Bronchial epithelial cell (primary cell): ENCODE measurements around the gene ARHGAP42. TPM values are rescaled to one million over a fixed set of nuclear protein-coding genes. Genes with fewer than 3 reads are reported as not detected.
"Not testable (repeated sequence)": the region's sequence is repeated elsewhere in the genome, so short reads cannot be mapped to it uniquely, and the experiment has no call there.

Experiments used
- DNase-seq: peaks from one replicate; pipeline ENCODE4 v3.0.0-alpha.2; 2010; ENCODE audit warnings: low read depth
- FAIRE-seq: peaks from 2 replicates; lab custom pipeline; 2011; peaks lifted over from hg19 to GRCh38; lab: Jason Lieb, UNC
- H3K27me3 ChIP-seq: 2 replicates; pipeline ENCODE4 v1.5.1; 2011; ENCODE audit warnings: low read length; ENCODE audit not compliant: control insufficient read depth, insufficient read depth
- H3K36me3 ChIP-seq: 2 replicates; pipeline ENCODE4 v1.5.1; 2011; ENCODE audit warnings: low read length; ENCODE audit not compliant: control insufficient read depth, insufficient read depth
- H3K4me3 ChIP-seq: 2 replicates; pipeline ENCODE4 v1.5.1; 2011; ENCODE audit warnings: mild to moderate bottlenecking, low read depth, low read length, control low read depth
- total RNA-seq: library from RNA; depleted of rRNA; stranded (reverse); fragments of >200 nt; gene quantifications from 2 replicates; pipeline ENCODE4 v1.2.1, GENCODE V29; 2014
- TF ChIP-seq, protein P1 (sequence below): IDR thresholded peaks from 2 replicates; pipeline ENCODE4 v1.5.1; 2011; ENCODE audit warnings: mild to moderate bottlenecking, moderate library complexity, low read length, control low read depth, inconsistent platforms; ENCODE audit not compliant: insufficient read depth, severe bottlenecking

The ARHGAP42 gene
- total RNA-seq, 1 donor from 2014 or later = 5.3 TPM

DNA sequence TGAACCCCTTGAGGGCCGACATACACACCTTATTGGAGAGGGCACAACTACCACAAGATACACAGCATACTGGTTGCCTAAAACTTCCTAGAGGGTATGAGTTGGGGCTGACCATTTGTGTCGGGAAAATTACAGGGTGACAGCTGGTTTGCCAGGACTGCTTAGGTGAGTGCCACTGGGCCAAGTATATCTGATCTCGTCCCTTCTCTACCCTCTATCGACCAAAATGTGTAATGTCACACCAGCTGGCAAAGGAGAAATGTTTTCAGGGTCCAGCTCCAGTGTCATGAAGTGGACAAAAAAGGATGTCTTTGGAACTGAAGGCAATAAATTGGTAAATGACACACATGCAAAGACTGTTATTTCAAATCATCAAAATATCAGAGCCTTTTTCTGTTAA lies 316.4 kb downstream of the ARHGAP42 start:
- no peak for DNase-seq
- Histone ChIP-seq H3K4me3 (no peak overlapping the region), H3K36me3 (no peaks in the 10 kb centered on the region), H3K27me3 (no peaks in the 10 kb centered on the region)
- TF ChIP-seq, protein P1, sequence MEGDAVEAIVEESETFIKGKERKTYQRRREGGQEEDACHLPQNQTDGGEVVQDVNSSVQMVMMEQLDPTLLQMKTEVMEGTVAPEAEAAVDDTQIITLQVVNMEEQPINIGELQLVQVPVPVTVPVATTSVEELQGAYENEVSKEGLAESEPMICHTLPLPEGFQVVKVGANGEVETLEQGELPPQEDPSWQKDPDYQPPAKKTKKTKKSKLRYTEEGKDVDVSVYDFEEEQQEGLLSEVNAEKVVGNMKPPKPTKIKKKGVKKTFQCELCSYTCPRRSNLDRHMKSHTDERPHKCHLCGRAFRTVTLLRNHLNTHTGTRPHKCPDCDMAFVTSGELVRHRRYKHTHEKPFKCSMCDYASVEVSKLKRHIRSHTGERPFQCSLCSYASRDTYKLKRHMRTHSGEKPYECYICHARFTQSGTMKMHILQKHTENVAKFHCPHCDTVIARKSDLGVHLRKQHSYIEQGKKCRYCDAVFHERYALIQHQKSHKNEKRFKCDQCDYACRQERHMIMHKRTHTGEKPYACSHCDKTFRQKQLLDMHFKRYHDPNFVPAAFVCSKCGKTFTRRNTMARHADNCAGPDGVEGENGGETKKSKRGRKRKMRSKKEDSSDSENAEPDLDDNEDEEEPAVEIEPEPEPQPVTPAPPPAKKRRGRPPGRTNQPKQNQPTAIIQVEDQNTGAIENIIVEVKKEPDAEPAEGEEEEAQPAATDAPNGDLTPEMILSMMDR = no peak
- FAIRE-seq = no peak

DNA sequence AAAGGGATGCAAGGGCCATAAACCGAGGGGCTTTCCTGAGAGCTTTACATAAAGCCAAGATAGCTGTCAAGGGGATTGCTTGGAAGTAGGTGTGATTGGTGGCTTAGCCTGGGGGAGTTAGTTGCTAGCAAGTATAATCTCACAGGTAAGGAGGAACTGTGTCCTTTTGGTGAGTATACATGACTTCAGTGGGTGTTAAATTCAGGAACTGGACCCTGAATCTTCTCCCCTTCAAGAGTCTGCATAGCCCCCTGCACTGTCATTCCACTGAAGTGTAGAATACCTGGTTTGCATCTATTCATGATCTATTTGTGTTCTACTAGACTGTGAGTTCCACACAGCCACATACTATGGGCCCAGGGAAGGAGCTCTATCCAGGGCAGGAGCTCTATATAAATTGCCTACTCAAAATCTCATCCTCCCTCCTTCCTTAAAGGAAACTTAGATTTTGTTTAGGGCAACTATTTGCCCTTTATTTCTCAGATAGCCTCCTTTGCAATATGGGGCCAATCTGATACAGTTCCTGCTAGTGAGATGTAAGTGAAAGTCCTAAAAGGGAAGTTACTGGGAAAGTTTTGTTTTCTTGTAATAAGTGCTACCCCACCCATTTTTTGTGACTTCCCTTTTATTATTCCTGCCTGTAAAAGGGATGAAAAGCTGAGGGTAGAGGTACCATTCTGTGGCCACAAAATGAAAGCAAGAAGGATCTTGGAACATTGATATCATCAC lies 322.0 kb downstream of the ARHGAP42 start:
- TF ChIP-seq, protein P1 = no peak
- DNase-seq = no peak
- FAIRE-seq = no peak
- H3K27me3 ChIP-seq = no peaks in the 10 kb centered on the region
- no peak overlapping the region for H3K4me3 ChIP-seq
- no peaks in the 10 kb centered on the region for H3K36me3 ChIP-seq

DNA sequence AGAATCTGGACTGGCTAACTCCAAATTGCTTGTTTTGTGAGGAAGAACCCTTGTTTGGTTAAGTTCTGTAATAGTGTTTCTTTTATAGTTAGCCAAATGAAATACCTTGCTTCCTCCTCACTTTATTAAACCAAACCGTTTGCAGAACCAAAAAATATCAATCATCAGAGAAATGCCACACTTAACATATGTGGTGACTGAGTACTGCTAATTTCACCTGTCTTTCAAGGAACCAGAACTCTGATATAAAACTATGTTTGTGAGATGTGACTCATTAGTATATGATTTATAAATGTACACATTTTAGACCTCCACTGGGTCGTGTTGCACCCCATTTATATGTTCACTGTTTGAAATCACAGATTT lies 322.6 kb downstream of the ARHGAP42 start:
- Histone ChIP-seq H3K27me3 (no peaks in the 10 kb centered on the region), H3K4me3 (no peak overlapping the region), H3K36me3 (no peaks in the 10 kb centered on the region)
- TF ChIP-seq, protein P1 = no peak
- no peak for FAIRE-seq
- DNase-seq = no peak

DNA sequence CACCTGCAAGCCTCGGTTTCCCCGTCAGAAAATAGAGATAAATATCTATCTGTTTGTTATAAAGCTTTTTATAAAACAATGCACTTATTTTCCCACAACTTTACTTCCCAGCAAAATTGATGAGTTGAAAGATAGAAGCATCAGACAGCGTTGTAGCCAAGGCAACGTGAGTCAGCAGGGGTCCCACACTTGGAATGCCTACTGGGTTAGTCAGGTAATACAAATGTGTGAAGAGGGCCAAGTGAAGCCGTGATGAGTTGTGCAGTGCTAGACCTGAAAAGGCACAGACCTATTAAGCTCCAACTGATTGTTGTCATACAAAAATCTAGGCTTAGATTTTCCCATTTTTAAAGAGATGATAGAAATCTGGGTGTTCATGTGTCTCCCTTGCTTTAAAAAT lies 323.8 kb downstream of the ARHGAP42 start:
- Histone ChIP-seq H3K4me3 (no peak overlapping the region), H3K36me3 (no peaks in the 10 kb centered on the region), H3K27me3 (no peaks in the 10 kb centered on the region)
- TF ChIP-seq, protein P1 = no peak
- DNase-seq = no peak
- FAIRE-seq = no peak

DNA sequence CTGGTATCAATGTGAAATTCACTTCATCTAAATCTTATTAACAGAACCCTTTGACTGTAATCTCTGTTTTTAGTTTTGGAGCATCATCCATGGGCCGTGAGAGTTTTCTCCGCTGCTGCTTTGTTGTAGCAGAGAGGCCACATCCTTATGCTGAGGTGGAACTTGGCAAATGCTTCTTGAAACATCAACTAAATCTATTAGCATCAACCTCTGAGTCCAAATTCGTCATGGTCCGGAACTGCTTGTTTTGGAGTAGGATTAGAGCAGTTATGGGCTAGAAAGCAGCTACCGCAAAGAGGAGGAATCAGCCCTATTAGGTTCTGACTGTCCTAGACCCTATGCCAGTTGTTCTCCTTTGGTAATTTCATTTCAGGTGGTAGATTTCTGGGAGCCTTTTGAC lies 324.8 kb downstream of the ARHGAP42 start:
- Histone ChIP-seq H3K36me3 (no peaks in the 10 kb centered on the region), H3K27me3 (no peaks in the 10 kb centered on the region), H3K4me3 (no peak overlapping the region)
- FAIRE-seq (no peak), DNase-seq (no peak)
- TF ChIP-seq, protein P1 = no peak

DNA sequence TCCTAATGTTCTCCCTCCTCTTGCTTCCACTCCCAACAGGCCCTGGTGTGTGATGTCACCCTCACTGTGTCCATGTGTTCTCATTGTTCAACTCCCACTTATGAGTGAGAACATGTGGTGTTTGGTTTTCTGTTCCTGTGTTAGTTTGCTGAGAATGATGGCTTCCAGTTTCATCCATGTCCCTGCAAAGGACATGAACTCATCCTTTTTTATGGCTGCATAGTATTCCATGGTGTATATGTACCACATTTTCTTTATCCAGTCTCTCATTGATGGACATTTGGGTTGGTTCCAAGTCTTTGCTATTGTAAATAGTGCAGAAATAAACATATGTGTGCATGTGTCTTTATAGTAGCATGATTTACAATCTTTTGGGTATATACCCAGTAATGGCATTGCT lies 326.6 kb downstream of the ARHGAP42 start:
- FAIRE-seq, H3K4me3 ChIP-seq, DNase-seq: not testable (repeated sequence)

More for the DNA sequence above, 326.6 kb downstream of the ARHGAP42 start:
- H3K36me3 ChIP-seq, H3K27me3 ChIP-seq: not testable (repeated sequence)
